ENCODE results near the gene OSER1.

Gene OSER1

GRCh38 chr20:44223721-44224120 lies 13.2 kb upstream of the OSER1 start:
- DNase-seq, result no peak

GRCh38 chr20:44222633-44223368 lies 12.2 kb upstream of the OSER1 start:
- DNase-seq, result no peak

GRCh38 chr20:44222027-44222426 lies 11.5 kb upstream of the OSER1 start:
- DNase-seq, result no peak

GRCh38 chr20:44221368-44221954 lies 10.9 kb upstream of the OSER1 start:
- DNase-seq, result no peak

GRCh38 chr20:44219791-44220190 lies 9.2 kb upstream of the OSER1 start:
- no peak for DNase-seq

- no peak for DNase-seq
Observed at GRCh38 chr20:44219170-44219730, 8.7 kb upstream of the OSER1 start.

GRCh38 chr20:44218446-44218845 lies 7.9 kb upstream of the OSER1 start:
- DNase-seq, result no peak

- peak; percentile 61 for DNase-seq
Observed at GRCh38 chr20:44217342-44218092, 6.9 kb upstream of the OSER1 start.

- peak; percentile 47 for DNase-seq
Observed at GRCh38 chr20:44215125-44215524, 4.6 kb upstream of the OSER1 start.

- DNase-seq, result no peak
Observed at GRCh38 chr20:44212792-44213191, 2.2 kb upstream of the OSER1 start.

- DNase-seq, result no peak
Observed at GRCh38 chr20:44211177-44212039, 837 bp upstream of the OSER1 start.

GRCh38 chr20:44209686-44210405 lies 725 bp downstream of the OSER1 start:
- no peak for DNase-seq

- no peak for DNase-seq
Observed at GRCh38 chr20:44208770-44209169, 1.8 kb downstream of the OSER1 start.

GRCh38 chr20:44208165-44208564 lies 2.4 kb downstream of the OSER1 start:
- DNase-seq, result no peak

GRCh38 chr20:44207126-44207723 lies 3.3 kb downstream of the OSER1 start:
- no peak for DNase-seq

- no peak for DNase-seq
Observed at GRCh38 chr20:44206132-44206531, 4.4 kb downstream of the OSER1 start.

- DNase-seq, result no peak
Observed at GRCh38 chr20:44204832-44205215, 5.7 kb downstream of the OSER1 start.

- no peak for DNase-seq
Observed at GRCh38 chr20:44204156-44204831, 6.3 kb downstream of the OSER1 start.

GRCh38 chr20:44203161-44203560 lies 7.4 kb downstream of the OSER1 start:
- no peak for DNase-seq

- DNase-seq, result no peak
Observed at GRCh38 chr20:44200983-44201382, 9.6 kb downstream of the OSER1 start.

GRCh38 chr20:44200371-44200770 lies 10.2 kb downstream of the OSER1 start:
- DNase-seq, result no peak
